ENCODE measurements around the gene EZH2.

The EZH2 gene

GRCh38 chr7:148804343-148805235 is 79.5 kb downstream of the EZH2 start:
- ATAC-seq: peak; percentile 3; the same call in 2 of the 3 replicates
- TF ChIP-seq ZNF8 (CRISPR knock-in tag; IDR thresholded peaks at IDR 0.05) (no peak), PPARA (CRISPR knock-in tag; IDR thresholded peaks at IDR 0.05; ENCODE audit: borderline replicate concordance) (no peak), OSR1 (CRISPR knock-in tag; IDR thresholded peaks at IDR 0.05) (no peak), SNAI2 (CRISPR knock-in tag; IDR thresholded peaks at IDR 0.05) (no peak), PATZ1 (CRISPR knock-in tag; IDR thresholded peaks at IDR 0.05; ENCODE audit: borderline replicate concordance) (no peak), ZC3H10 (CRISPR knock-in tag; IDR thresholded peaks at IDR 0.05) (no peak), GLIS3 (CRISPR knock-in tag; IDR thresholded peaks at IDR 0.05) (no peak), POU6F1 (CRISPR knock-in tag; IDR thresholded peaks at IDR 0.05; ENCODE audit: borderline replicate concordance, low read depth) (no peak), ZNF565 (CRISPR knock-in tag; conservative IDR thresholded peaks at IDR 0.05; ENCODE audit: low read depth) (no peak), ZFP3 (CRISPR knock-in tag; IDR thresholded peaks at IDR 0.05) (no peak), CSRNP3 (CRISPR knock-in tag; IDR thresholded peaks at IDR 0.05) (no peak), CREB5 (CRISPR knock-in tag; IDR thresholded peaks at IDR 0.05; ENCODE audit: low read depth) (no peak), ZNF70 (CRISPR knock-in tag; IDR thresholded peaks at IDR 0.05) (no peak), ESRRG (CRISPR knock-in tag; IDR thresholded peaks at IDR 0.05) (no peak)

- no peak for TF ChIP-seq ZNF70 (CRISPR knock-in tag; IDR thresholded peaks at IDR 0.05)
- TF ChIP-seq CSRNP3 (CRISPR knock-in tag; IDR thresholded peaks at IDR 0.05): no peak
- TF ChIP-seq ARNTL (CRISPR knock-in tag; IDR thresholded peaks at IDR 0.05; ENCODE audit: borderline replicate concordance, low read depth): no peak
- TF ChIP-seq ZFP30 (CRISPR knock-in tag; IDR thresholded peaks at IDR 0.05): no peak
- no peak for TF ChIP-seq ZNF8 (CRISPR knock-in tag; IDR thresholded peaks at IDR 0.05)
- TF ChIP-seq ZFP3 (CRISPR knock-in tag; IDR thresholded peaks at IDR 0.05): no peak
- TF ChIP-seq ZNF565 (CRISPR knock-in tag; conservative IDR thresholded peaks at IDR 0.05; ENCODE audit: low read depth): no peak
- no peak for TF ChIP-seq POU6F1 (CRISPR knock-in tag; IDR thresholded peaks at IDR 0.05; ENCODE audit: borderline replicate concordance, low read depth)
- TF ChIP-seq ESRRG (CRISPR knock-in tag; IDR thresholded peaks at IDR 0.05): no peak
- no peak for TF ChIP-seq PPARA (CRISPR knock-in tag; IDR thresholded peaks at IDR 0.05; ENCODE audit: borderline replicate concordance)
- no peak for TF ChIP-seq OSR1 (CRISPR knock-in tag; IDR thresholded peaks at IDR 0.05)
- no peak for TF ChIP-seq TOX (CRISPR knock-in tag; IDR thresholded peaks at IDR 0.05; ENCODE audit: borderline replicate concordance)
- no peak for TF ChIP-seq ISL1 (CRISPR knock-in tag; IDR thresholded peaks at IDR 0.05)
- no peak for TF ChIP-seq GLIS3 (CRISPR knock-in tag; IDR thresholded peaks at IDR 0.05)
- no peak for TF ChIP-seq PATZ1 (CRISPR knock-in tag; IDR thresholded peaks at IDR 0.05; ENCODE audit: borderline replicate concordance)
- TF ChIP-seq CREB5 (CRISPR knock-in tag; IDR thresholded peaks at IDR 0.05; ENCODE audit: low read depth): no peak
- TF ChIP-seq ZC3H10 (CRISPR knock-in tag; IDR thresholded peaks at IDR 0.05): no peak
- TF ChIP-seq CSDC2 (CRISPR knock-in tag; IDR thresholded peaks at IDR 0.05): no peak
- no peak for TF ChIP-seq SNAI2 (CRISPR knock-in tag; IDR thresholded peaks at IDR 0.05)
- TF ChIP-seq BACH2 (CRISPR knock-in tag; IDR thresholded peaks at IDR 0.05; ENCODE audit: borderline replicate concordance): no peak
- ATAC-seq: peak; percentile 12
Measured at GRCh38 chr7:148803094-148803493, 81.0 kb downstream of the EZH2 start.

Measured in SK-N-SH treated with all-trans-retinoic acid at 6 μM for 48 hours (cell line).